GM19035 (cell line): ENCODE measurements around the gene MYNN.

ENCODE experiments used
- ATAC-seq: cut with Tn5 transposase; IDR thresholded peaks from one replicate; pipeline ENCODE4 v1.9.1; 2021; ENCODE audit not compliant: unreplicated experiment

Gene MYNN

DNA sequence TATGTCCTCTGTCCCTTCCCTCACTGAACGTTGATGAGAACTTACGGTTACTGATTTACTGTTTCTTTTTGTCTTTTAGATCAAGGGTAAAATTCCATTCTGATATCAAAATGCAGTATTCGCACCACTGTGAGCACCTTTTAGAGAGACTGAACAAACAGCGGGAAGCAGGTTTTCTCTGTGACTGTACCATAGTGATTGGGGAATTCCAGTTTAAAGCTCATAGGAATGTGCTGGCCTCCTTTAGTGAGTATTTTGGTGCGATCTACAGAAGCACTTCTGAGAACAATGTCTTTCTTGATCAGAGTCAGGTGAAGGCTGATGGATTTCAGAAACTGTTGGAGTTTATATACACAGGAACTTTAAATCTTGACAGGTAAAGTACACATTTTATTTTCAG lies 990 bp downstream of the MYNN start:
- ATAC-seq = no peak

DNA sequence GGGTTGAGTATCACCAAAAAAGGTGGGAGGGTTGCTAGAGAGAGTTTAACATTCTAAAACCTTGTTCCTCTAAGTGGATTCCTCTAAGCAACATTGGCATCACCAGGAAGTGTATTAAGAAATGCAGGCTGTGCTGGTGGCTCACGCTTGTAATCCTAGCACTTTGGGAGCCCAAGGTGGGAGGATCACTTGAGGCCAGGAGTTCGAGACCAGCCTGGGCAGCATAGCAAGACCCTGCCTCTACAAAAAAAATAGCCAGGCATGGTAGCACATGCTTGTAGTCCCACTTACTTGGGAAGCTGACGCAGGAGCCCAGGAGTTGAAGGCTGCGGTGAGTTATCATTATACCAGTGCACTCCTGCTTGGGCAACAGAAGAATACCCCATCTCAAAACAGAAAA lies 4.6 kb downstream of the MYNN start:
- no peak for ATAC-seq

DNA sequence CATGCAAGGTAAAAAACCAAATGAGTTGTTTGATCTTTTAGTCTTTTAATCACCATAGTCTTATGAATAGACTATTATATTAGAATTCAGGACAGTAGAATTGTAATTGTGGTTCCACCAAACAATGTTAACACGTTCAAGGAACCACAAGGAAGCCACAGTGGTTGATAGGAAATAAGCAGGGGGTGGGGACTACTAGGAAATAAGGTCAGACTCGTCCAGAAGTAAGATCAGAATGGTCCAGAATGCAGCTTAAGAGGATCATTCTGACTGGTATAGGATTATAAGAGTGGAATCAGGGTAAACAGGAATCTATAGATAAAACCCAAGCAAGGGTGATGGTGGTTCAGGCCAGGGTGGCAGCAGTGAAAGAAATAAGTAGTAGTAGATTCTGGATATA lies 7.5 kb downstream of the MYNN start:
- ATAC-seq = no peak

DNA sequence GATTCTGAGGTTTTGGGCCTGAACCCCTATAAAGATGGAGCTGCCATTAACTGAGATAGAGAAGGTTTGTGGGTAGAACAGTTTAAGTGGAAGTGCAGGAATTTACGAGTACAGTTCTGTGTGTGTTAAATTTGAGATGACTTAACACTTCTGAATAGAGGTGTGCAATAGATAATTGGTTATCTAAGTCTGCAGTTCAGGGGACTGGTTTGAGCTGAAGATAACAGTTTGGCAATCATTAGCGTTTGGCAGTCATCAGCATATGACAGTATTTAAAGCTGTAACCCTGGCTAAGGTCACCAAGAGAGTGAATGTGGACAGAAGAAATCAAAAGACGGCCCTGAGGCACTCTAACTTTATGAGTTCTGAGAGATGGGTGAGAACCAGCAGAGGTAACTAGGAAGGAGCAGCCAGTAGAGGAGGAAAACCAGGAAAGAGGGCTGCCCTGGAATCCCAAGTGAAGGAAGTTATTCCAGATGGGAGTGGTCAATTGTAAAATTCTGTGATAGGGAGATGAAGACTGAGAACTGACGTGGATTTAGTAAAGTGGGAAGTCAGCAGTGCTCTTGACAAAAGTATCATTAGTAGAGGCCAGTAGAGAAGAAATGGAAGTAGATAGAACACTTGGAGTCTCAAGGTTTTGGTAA lies 8.1 kb downstream of the MYNN start:
- ATAC-seq = no peak

DNA sequence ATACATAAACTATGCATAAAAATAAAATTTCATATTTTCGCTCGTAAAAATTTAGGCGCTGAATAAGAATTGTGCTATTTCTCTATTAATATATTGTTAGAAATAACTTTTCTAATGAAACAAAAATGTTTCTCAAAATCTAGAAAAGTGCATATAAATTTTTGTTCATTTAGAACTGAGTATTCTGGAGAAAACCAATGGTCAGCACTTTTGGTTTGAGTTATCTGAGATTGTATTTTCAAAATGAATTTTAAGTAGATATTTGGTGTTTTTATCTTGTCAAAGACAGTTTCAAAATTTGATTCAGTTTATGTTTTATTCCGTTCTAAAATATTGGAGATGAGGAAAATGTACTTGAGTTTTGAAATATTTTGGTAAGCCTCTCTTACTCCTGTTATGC lies 13.9 kb downstream of the MYNN start:
- ATAC-seq = no peak

DNA sequence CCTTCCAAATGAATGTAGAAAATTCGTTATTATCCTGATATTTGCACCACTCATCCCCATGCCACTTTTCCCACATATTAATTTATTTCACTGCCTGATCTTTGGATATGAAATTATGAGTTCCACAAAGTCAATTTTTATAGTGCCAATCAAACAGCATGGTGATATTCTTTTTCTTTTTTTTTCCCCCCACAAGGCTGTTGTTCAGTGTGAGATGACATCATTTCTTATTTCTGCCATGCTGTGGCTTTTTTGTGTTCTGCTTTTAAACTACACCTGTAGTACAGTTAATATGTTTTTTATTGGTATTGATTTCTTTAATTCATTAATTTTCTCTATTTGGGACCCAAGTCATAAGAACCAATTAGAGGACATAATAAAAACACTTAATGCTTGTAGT lies 14.6 kb downstream of the MYNN start:
- ATAC-seq = no peak

DNA sequence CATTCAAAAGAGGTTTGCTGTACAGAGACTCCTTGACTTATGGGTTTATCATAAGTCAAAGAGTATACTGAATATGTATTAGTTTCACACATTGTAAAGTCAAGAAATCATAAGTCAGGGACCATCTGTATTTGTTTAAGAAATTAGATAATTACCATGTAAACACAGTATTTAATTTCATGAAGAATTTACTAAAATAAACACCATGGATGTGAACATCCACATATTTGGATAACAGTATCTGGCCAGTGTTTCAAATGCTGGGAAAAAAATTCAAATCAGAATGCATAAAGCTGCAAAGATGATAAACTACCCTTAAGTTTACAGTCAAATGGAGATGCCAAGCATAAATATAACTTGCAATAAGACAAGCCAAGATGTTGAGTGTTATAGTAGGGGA lies 17.0 kb downstream of the MYNN start:
- no peak for ATAC-seq

DNA sequence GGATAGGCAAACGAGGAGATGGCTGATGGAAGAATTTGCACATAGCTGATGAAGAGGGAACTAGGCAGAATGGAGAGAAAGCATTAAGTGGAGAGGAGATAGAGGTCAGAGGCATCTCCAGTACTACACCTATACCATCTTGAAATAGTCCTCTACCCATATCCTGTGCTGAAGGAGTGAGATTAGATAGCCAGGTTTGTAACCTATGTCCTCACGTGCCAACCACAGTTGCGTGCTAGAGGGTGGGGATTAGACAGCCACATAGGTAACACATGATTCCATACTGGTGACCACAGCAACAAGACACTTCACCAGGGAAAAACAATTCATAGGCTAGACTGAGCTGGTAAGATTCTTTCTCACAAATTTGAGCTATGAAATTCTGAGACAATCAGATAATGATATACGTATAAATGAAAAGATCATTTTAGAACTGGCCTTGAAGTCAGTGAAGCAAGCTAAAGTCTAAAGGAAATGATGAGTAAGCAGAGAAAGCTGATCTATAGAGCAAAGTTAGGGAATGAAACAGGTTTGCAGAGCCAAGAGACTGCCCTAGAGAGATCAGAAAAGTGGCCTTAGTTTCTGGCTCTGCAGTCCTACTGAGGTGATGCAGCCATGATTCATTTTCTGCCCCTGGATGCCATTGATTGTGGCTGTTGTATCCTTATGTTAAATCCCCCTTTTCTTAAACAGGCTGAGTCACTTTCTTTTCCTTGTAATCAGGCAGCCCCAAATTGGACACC lies 17.7 kb downstream of the MYNN start:
- ATAC-seq = no peak

DNA sequence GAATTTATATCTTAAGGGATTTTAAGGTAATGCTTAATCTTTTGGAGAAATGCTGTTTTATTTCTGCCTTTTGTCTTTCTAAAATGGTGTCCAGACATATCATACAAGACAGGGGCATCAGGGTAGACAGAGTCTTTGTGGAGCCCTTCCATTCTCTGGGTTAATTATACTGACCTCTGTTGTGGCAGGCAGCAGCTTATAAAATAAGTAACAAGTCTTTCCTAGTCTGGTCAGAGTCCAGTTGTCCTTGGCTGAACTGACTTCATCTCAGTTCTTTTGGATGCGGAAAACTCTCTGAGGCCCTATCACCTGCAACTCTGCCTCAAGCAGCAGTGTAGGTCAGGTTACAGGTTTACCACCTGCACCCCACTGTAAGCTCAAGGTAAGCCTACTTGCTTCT lies 19.2 kb downstream of the MYNN start:
- no peak for ATAC-seq

DNA sequence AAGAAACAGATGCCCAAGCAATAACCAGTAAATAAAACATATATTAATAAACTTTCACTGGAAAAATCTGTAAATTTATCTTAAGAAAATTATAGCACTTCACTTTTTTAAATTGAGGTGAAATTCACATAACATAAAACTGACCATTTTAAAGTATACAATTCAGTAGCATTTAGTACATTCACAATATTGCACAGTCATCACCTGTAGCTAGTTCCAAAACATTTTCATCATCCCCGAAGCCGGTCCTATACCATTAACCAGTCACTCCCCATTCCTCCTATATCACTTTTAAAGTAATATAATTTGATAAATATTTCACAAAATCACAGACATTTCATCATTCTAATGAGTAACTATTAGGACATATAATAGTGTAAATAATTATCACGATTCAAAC lies 31.5 kb downstream of the MYNN start:
- ATAC-seq = no peak

DNA sequence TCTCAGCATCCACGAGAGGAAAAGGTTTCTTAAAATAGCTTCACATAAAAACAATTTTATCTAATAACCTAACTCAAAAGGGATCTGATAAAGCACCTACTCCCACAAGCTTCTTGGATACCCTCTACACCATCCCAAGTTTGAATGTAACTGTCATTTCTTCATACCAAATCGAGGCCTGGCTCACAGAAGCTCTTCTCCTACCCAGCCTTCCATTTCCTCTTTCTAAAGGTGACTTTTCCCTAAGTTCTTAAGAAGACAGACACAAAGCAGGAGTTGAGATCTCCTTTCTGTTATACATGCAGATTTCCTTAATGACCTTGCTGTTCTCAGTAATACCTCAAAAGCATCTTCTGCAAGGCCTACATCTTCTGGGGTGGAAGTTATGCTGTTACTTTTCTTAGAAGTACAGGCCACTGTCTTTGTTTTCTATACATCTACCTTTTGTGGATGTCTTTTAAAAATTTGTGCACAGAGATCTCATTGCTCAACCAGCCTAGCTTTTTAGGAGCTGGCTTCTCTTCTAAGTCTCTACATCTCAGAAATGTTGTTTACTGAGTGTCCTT lies 36.1 kb downstream of the MYNN start:
- ATAC-seq = no peak

DNA sequence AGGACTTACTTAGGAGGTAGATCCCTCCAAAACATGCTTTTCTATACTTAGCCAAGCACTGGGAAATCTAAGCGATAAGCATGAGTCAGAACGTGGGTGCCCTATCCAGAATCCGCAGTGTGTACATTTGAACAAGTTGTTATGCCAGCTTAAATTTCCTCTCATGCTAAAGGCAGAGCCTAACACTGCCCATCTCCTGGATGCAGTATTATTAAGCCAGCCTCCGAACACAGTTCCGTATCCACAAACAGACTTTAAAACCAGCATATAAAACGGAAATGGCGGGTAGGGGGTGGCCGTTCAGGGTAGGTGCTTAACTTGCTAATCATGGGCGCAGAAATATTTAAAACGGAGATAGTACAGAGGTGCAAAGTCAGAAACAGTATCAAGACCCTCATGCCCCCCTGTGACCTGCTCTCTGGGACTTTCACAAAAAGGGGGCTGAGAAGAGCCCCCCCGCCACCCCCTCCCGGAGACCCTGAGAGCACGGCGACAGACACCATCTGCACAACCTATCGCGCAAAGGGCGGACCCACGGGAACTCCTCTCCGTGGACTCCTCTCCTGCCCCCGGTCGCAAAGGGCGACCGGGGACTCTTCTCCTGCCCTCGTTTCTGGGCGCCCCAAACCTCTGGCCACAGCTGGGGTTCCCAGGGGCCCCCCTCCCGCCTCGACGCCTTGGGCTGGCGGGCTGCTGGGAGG lies 38.6 kb downstream of the MYNN start:
- peak; percentile 14 for ATAC-seq

DNA sequence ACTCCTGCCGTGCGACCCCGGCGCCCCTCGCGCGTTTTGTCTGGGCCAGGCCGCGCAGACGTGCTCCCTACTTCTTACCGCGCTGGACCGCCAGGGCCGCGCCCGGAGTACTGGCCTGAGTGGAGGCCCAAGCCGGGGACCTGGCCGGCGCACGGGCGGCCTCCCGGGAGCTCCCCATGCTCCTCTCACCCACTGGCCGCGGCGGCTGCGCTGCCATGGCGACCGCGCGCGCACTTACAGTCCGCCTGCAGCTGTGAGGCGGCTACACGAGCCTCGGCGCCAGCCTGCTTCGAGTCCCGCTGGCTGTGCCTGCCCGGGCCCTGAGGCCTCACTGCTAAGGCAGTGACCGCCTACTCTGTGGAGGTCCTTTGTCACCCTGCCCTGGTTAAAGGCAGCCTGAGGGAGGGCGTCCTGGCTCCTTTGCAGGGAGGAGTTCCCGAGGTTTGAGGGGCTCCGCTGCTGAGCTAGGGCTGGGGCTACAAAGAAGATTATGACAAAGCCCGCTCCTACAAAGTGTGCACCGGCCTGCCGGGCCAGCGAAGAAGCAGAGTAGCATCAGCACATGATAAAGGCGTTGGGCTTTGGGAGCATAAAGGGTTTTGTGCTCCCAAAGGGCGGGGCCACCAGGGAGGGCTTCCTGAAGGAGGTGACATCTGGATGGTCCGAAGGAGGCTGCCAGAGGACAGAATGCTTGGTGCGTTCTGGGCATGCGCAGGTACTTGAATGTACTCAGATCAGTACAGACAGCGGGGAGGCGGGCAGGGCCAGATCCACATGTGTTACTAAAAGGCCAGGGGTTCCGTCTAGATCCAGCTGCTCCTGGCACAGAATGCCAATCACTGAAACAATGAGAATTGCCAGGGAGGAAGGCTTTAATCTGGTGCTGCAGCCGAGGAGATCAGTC lies 39.4 kb downstream of the MYNN start, which contains the start of the genes LRRC34 and LRRIQ4:
Gene LRRC34, minus strand, starts transcription at position 573 of the 904 bp plus-strand sequence. Its CDS starts 356 bp downstream, at position 217.
Gene LRRIQ4, plus strand, starts transcription at position 539 of the 904 bp plus-strand sequence. CDS start 9,052 bp downstream, outside the sequence.
- ATAC-seq = peak; percentile 67

DNA sequence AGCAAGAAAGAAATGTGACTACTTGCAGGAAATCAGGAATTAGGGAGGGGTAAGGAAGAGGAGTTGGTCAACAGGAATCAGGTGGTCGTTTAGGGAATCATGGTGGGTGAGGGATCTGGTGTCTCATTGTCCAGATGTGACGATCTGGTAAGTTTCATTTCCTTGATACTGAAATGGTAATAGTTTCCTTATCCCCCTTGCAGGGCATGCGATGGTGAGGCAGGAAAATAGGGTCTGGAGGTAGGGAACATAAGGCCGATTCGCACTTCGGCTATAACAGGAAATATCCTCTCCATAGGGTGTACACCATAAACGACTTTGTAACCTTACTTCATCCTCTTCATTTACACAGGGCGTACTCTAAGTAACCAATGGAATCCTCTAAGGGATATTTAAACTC lies 40.1 kb downstream of the MYNN start:
- ATAC-seq = no peak

DNA sequence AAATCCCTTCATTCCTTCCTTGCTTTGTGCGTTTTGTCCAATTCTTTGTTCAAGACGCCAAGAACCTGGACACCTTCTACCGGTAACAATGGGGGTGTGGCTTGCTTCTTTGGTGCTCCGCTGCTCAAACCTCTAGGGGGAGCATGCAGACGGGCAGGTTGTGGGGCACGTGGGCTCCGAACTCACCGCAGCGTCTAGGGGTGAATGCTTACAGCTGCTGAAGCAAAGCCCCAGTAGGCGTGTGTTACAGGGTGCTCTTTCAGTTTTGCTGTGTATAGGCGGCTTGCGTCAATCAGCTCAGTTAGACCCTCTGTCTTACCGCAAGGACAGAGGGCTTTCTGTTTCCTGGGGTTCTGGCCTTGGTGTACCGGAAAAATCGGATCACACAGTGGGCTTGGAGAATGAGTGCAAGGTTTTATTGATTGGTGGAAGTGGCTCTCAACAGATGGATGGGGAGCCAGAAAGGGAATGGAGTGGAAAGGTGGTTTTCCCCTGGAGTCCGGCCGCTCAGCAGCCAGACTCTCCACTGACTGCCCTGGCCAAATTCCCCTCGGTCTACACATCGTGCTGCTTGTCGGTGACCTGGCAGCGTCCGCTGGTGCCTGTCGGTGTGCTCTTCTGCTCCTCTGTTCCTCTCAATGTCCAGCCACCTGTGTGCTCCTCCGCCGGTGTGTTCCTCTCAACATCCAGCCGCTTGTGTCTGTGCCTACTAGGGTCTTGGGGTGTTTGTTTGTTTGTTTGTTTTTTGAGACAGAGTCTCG lies 40.7 kb downstream of the MYNN start:
- peak; percentile 85 for ATAC-seq

DNA sequence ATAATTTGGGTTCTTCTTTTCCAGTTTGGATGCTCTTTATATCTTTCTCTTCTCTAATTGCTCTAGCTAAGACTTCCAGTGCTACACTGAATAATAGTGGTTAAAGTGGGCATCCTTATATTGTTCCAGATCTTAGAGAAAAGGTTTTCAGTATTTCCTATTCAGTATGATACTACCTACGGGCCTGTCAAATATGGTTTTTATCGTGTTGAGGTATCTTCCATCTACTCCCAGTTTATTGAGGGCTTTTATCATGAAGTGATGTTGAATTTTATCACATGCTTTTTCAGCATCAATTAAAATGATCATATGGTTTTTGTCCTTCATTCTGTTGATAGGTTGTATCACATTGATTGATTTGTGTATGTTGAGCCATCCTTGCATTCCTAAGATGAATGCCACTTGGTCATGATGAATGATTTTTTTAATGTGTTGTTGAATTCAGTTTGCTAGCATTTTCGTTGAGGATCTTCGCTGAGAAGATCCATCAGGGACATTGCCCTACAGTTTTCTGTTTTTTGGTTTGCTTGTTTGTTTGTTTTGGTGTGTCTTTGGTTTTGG lies 42.5 kb downstream of the MYNN start:
- ATAC-seq = no peak

DNA sequence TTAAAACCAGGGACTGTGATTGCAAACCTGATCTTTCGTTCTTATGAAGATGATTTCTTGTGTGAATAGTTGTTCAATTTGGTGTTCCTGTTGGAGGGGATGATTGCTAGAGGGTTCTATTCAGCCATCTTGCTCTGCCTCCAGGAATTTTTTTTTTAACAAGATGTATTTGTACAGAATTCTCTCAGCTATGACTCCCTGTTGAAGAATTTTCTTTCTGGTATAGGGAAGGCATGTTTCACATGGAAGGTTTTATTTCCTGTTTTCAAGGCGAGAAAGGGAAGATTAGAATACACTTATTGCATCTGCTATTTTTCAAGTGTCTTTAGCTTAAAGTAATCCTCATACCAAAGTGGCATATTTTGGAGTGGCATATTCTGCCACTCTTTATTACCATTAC lies 45.1 kb downstream of the MYNN start:
- ATAC-seq = no peak

DNA sequence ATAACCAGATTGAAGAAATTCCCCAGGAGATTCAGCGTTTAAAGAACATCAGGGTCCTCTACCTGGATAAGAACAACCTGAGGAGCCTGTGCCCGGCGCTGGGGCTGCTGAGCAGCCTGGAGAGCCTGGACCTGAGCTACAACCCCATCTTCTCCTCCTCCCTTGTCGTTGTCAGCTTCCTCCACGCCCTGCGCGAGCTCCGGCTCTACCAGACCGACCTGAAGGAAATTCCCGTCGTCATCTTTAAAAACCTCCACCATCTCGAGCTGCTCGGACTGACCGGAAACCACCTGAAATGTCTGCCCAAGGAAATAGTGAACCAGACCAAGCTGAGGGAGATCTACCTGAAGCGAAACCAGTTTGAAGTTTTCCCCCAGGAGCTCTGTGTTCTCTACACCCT lies 48.9 kb downstream of the MYNN start:
- no peak for ATAC-seq

DNA sequence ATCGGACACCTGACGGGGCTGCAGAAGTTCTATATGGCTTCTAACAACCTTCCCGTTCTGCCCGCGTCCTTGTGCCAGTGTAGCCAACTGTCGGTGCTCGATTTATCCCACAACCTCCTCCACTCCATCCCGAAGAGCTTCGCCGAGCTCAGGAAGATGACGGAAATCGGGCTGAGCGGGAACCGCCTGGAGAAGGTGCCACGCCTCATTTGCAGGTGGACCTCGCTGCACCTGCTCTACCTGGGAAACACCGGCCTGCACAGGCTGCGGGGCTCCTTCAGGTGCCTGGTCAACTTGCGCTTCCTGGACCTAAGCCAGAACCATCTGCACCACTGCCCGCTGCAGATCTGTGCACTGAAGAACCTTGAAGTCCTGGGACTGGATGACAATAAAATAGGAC lies 49.3 kb downstream of the MYNN start:
- no peak for ATAC-seq

DNA sequence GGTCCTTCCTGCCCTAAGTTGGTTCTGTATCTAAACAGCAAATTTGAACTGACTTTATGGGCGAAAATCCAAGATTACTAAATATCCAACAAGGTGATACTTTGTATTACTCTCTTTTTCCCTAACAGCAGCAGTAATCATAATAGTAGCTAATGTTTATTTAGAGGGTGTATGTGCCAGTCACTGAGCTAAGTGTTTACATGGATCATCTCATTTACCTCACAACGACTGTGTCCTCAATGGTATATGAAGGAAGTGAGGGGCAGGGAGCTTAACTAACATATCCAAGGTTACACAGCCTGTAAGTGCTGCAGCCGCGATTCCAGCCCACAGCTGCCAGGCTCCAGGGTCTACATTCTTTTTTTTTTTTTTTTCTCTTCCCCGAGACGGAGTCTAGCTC lies 49.8 kb downstream of the MYNN start:
- ATAC-seq = no peak
